Measurements from ENCODE around the gene TAOK1. TPM values are rescaled to one million over a fixed set of nuclear protein-coding genes. Genes with fewer than 3 reads are reported as not detected.

Gene TAOK1
- total and polyA plus RNA-seq, 5 donors from 2014 or later: 2.2 to 68.5 (median 3.8) TPM

GRCh38 chr17:29383686-29384085 lies 6.5 kb upstream of the TAOK1 start:
- ATAC-seq (ENCODE audit: low read depth in 2 of 2) (no peak), DNase-seq (no peak)
- no peak overlapping the region for H3K4me3 ChIP-seq (ENCODE audit: low read depth, low read length)
- Mint-ChIP-seq H3K36me3 (no peaks in the 10 kb centered on the region), H3K27me3 (no peaks in the 10 kb centered on the region), H3K4me3 (no peak overlapping the region), H3K4me1 (peaks cover 0 to 15% (median 2%) of the 10 kb centered on the region in 4 donors), H3K9me3 (no peaks in the 10 kb centered on the region), H3K27ac (no peak overlapping the region)
- H3K4me1 ChIP-seq (ENCODE audit: control insufficient read depth, insufficient read depth, low read length, poor library complexity, severe bottlenecking): no peaks in the 10 kb centered on the region
- no peaks in the 10 kb centered on the region for H3K9me3 ChIP-seq (ENCODE audit: control insufficient read depth in 2 of 2, low read length in 2 of 2)
- H3K27ac ChIP-seq (ENCODE audit: insufficient read depth, low read length, poor library complexity, severe bottlenecking): no peak overlapping the region
- no peaks in the 10 kb centered on the region for H3K27me3 ChIP-seq (ENCODE audit: control insufficient read depth, insufficient read depth, low read length)
- H3K36me3 ChIP-seq (ENCODE audit: control insufficient read depth, insufficient read depth, low read length): no peaks in the 10 kb centered on the region

DNA sequence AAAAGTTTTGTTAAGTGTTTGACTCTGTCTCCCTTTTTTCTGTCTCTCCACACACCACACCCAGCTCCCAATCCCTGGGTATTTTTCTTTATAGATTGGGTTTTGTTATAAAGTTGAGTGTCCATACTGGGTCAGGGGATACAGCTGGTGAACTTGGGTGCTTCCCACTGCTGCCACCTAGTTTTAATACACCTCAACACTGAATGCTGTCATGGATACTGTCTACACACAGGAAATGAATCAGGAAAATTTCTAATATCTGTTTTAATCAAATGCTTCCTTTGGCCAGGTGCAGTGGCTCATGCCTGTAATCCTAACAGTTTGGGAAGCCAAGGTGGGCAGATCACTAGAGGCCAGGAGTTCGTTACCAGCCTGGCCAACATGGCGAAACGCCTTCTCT lies 5.3 kb upstream of the TAOK1 start:
- no peak for DNase-seq
- no peak overlapping the region for H3K4me3 ChIP-seq (ENCODE audit: low read depth, low read length)
- H3K36me3 ChIP-seq (ENCODE audit: control insufficient read depth, insufficient read depth, low read length): no peaks in the 10 kb centered on the region
- no peak overlapping the region for H3K27ac ChIP-seq (ENCODE audit: insufficient read depth, low read length, poor library complexity, severe bottlenecking)
- ATAC-seq (ENCODE audit: low read depth in 2 of 2): no peak
- no peaks in the 10 kb centered on the region for H3K27me3 Mint-ChIP-seq
- H3K27me3 ChIP-seq (ENCODE audit: control insufficient read depth, insufficient read depth, low read length): no peaks in the 10 kb centered on the region
- no peaks in the 10 kb centered on the region for H3K4me1 ChIP-seq (ENCODE audit: control insufficient read depth, insufficient read depth, low read length, poor library complexity, severe bottlenecking)
- H3K9me3 ChIP-seq (ENCODE audit: control insufficient read depth in 2 of 2, low read length in 2 of 2): no peaks in the 10 kb centered on the region
- H3K9me3 Mint-ChIP-seq: no peaks in the 10 kb centered on the region
- H3K36me3 Mint-ChIP-seq: peaks cover under 1% of the 10 kb centered on the region
- H3K4me3 Mint-ChIP-seq: no peak overlapping the region
- H3K4me1 Mint-ChIP-seq: peaks cover 0 to 24% (median 7%) of the 10 kb centered on the region in 4 donors
- no peak overlapping the region for H3K27ac Mint-ChIP-seq

DNA sequence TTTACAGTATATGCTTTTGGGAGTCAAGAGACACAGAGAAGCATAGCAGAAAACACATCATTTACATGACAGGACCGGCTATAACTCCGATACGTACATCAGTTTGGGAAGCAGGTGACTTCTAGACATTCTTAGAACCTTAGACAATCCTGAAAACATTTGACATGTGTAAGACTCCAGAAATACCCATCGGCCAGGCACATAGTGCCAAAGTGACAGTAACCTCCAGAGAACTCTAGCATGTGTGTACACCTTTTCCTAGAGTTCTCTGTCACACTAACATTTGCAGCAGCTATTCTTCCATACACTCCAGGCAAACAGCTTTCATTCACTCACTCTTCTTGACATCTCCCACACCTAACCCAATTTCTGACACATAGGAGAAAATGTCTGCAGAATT lies 3.4 kb upstream of the TAOK1 start:
- H3K4me3 Mint-ChIP-seq: peak overlapping the region in 2 of 4 donors; percentile 1 to 69
- no peaks in the 10 kb centered on the region for H3K27me3 Mint-ChIP-seq
- no peak for DNase-seq
- H3K9me3 ChIP-seq (ENCODE audit: control insufficient read depth in 2 of 2, low read length in 2 of 2): no peaks in the 10 kb centered on the region
- no peak for ATAC-seq (ENCODE audit: low read depth in 2 of 2)
- H3K36me3 ChIP-seq (ENCODE audit: control insufficient read depth, insufficient read depth, low read length): no peaks in the 10 kb centered on the region
- peaks cover 4 to 36% (median 14%) of the 10 kb centered on the region in 4 donors for H3K4me1 Mint-ChIP-seq
- H3K4me3 ChIP-seq (ENCODE audit: low read depth, low read length): no peak overlapping the region
- peak overlapping the region in 1 of 3 donors; percentile 8 for H3K27ac Mint-ChIP-seq
- H3K4me1 ChIP-seq (ENCODE audit: control insufficient read depth, insufficient read depth, low read length, poor library complexity, severe bottlenecking): peaks cover 8% of the 10 kb centered on the region
- peaks cover 3% of the 10 kb centered on the region for H3K36me3 Mint-ChIP-seq
- no peak overlapping the region for H3K27ac ChIP-seq (ENCODE audit: insufficient read depth, low read length, poor library complexity, severe bottlenecking)
- no peaks in the 10 kb centered on the region for H3K9me3 Mint-ChIP-seq
- no peaks in the 10 kb centered on the region for H3K27me3 ChIP-seq (ENCODE audit: control insufficient read depth, insufficient read depth, low read length)

DNA sequence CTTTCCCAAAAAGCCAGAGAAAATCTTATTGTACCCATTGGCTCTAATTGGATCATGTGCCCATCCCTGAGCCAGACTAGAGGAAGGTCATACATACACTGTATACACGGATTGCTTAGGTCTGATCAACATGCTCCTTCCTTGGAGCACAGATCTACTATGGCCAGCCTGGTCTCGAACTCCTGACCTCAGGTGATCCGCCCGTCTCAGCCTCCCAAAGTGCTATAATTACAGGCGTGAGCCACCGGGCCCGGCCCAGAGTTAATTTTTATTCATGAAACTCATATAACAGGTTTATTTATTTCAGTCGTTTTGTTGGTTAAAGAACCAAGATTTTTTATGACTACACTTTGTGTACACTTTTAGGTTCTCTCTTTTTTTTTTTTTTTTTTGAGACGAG lies 1.2 kb upstream of the TAOK1 start:
- peaks cover 22 to 52% (median 31%) of the 10 kb centered on the region in 4 donors for H3K4me1 Mint-ChIP-seq
- H3K27me3 Mint-ChIP-seq: no peaks in the 10 kb centered on the region
- H3K27ac Mint-ChIP-seq: peak overlapping the region in 2 of 3 donors; percentile 79 to 93
- no peak overlapping the region for H3K4me3 ChIP-seq (ENCODE audit: low read depth, low read length)
- ATAC-seq (ENCODE audit: low read depth in 2 of 2) (no peak), DNase-seq (no peak)
- no peaks in the 10 kb centered on the region for H3K36me3 ChIP-seq (ENCODE audit: control insufficient read depth, insufficient read depth, low read length)
- no peaks in the 10 kb centered on the region for H3K9me3 Mint-ChIP-seq
- no peaks in the 10 kb centered on the region for H3K27me3 ChIP-seq (ENCODE audit: control insufficient read depth, insufficient read depth, low read length)
- peaks cover 27% of the 10 kb centered on the region for H3K4me1 ChIP-seq (ENCODE audit: control insufficient read depth, insufficient read depth, low read length, poor library complexity, severe bottlenecking)
- H3K4me3 Mint-ChIP-seq: peak overlapping the region in 3 of 4 donors; percentile 95 to 99 (median 97)
- H3K27ac ChIP-seq (ENCODE audit: insufficient read depth, low read length, poor library complexity, severe bottlenecking): no peak overlapping the region
- H3K9me3 ChIP-seq (ENCODE audit: control insufficient read depth in 2 of 2, low read length in 2 of 2): no peaks in the 10 kb centered on the region
- peaks cover 12% of the 10 kb centered on the region for H3K36me3 Mint-ChIP-seq

GRCh38 chr17:29390851-29391631 lies 878 bp downstream of the TAOK1 start:
- Mint-ChIP-seq H3K36me3 (peaks cover 15% of the 10 kb centered on the region), H3K4me3 (peak overlapping the region; percentile 94 to 99 (median 96)), H3K9me3 (no peaks in the 10 kb centered on the region), H3K27me3 (no peaks in the 10 kb centered on the region), H3K27ac (peak overlapping the region; percentile 94 to 97 (median 96)), H3K4me1 (peaks cover 29 to 52% (median 42%) of the 10 kb centered on the region in 4 donors)
- no peaks in the 10 kb centered on the region for H3K9me3 ChIP-seq (ENCODE audit: control insufficient read depth in 2 of 2, low read length in 2 of 2)
- peak overlapping the region; percentile 86 for H3K4me3 ChIP-seq (ENCODE audit: low read depth, low read length)
- peaks cover 31% of the 10 kb centered on the region for H3K4me1 ChIP-seq (ENCODE audit: control insufficient read depth, insufficient read depth, low read length, poor library complexity, severe bottlenecking)
- H3K27ac ChIP-seq (ENCODE audit: insufficient read depth, low read length, poor library complexity, severe bottlenecking): peak overlapping the region; percentile 92
- peak in 1 of 3 donors; percentile 16 for DNase-seq
- H3K36me3 ChIP-seq (ENCODE audit: control insufficient read depth, insufficient read depth, low read length): no peaks in the 10 kb centered on the region
- no peaks in the 10 kb centered on the region for H3K27me3 ChIP-seq (ENCODE audit: control insufficient read depth, insufficient read depth, low read length)
- ATAC-seq (ENCODE audit: low read depth in 2 of 2): peak; percentile 10 to 12

DNA sequence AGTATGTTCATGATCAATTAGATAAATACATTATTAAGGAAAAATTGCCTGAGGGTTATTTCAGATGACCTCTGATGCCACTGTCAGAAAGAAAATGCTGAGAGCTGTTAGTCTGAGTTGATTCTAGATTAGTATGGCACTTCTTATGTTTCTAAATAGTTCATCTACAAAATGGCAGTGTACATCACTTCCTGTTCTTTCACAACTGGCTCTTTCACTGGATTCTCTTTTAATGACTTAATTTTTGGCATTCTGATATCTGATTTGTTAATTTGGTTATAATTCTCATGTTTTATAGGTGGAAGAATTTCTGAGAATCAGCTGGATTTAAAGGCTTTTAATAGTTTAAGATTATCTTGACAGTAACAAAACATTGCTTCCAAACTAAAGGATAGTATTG lies 3.3 kb downstream of the TAOK1 start:
- peaks cover 31% of the 10 kb centered on the region for H3K4me1 ChIP-seq (ENCODE audit: control insufficient read depth, insufficient read depth, low read length, poor library complexity, severe bottlenecking)
- DNase-seq: peak in 1 of 3 donors; percentile 18
- no peaks in the 10 kb centered on the region for H3K9me3 ChIP-seq (ENCODE audit: control insufficient read depth in 2 of 2, low read length in 2 of 2)
- no peaks in the 10 kb centered on the region for H3K36me3 ChIP-seq (ENCODE audit: control insufficient read depth, insufficient read depth, low read length)
- Mint-ChIP-seq H3K27me3 (no peaks in the 10 kb centered on the region), H3K9me3 (no peaks in the 10 kb centered on the region), H3K4me3 (peak overlapping the region; percentile 94 to 99 (median 96)), H3K4me1 (peaks cover 33 to 55% (median 42%) of the 10 kb centered on the region in 4 donors), H3K36me3 (peaks cover 15% of the 10 kb centered on the region), H3K27ac (peak overlapping the region in 2 of 3 donors; percentile 7 to 96)
- H3K27me3 ChIP-seq (ENCODE audit: control insufficient read depth, insufficient read depth, low read length): no peaks in the 10 kb centered on the region
- H3K27ac ChIP-seq (ENCODE audit: insufficient read depth, low read length, poor library complexity, severe bottlenecking): peak overlapping the region; percentile 41
- H3K4me3 ChIP-seq (ENCODE audit: low read depth, low read length): peak overlapping the region; percentile 51
- ATAC-seq (ENCODE audit: low read depth in 2 of 2): no peak

GRCh38 chr17:29394761-29395160 lies 4.6 kb downstream of the TAOK1 start:
- Mint-ChIP-seq H3K4me3 (peak overlapping the region in 3 of 4 donors; percentile 38 to 76 (median 56)), H3K9me3 (no peaks in the 10 kb centered on the region), H3K27ac (no peak overlapping the region), H3K36me3 (peaks cover 15% of the 10 kb centered on the region), H3K27me3 (no peaks in the 10 kb centered on the region), H3K4me1 (peaks cover 32 to 53% (median 37%) of the 10 kb centered on the region in 4 donors)
- no peak overlapping the region for H3K4me3 ChIP-seq (ENCODE audit: low read depth, low read length)
- peaks cover 9% of the 10 kb centered on the region for H3K36me3 ChIP-seq (ENCODE audit: control insufficient read depth, insufficient read depth, low read length)
- H3K4me1 ChIP-seq (ENCODE audit: control insufficient read depth, insufficient read depth, low read length, poor library complexity, severe bottlenecking): peaks cover 31% of the 10 kb centered on the region
- no peak overlapping the region for H3K27ac ChIP-seq (ENCODE audit: insufficient read depth, low read length, poor library complexity, severe bottlenecking)
- no peaks in the 10 kb centered on the region for H3K27me3 ChIP-seq (ENCODE audit: control insufficient read depth, insufficient read depth, low read length)
- H3K9me3 ChIP-seq (ENCODE audit: control insufficient read depth in 2 of 2, low read length in 2 of 2): no peaks in the 10 kb centered on the region
- DNase-seq (no peak), ATAC-seq (ENCODE audit: low read depth in 2 of 2) (no peak)

- peaks cover 30% of the 10 kb centered on the region for H3K4me1 ChIP-seq (ENCODE audit: control insufficient read depth, insufficient read depth, low read length, poor library complexity, severe bottlenecking)
- DNase-seq (no peak), ATAC-seq (ENCODE audit: low read depth in 2 of 2) (no peak)
- Mint-ChIP-seq H3K36me3 (peaks cover 18% of the 10 kb centered on the region), H3K4me3 (no peak overlapping the region), H3K9me3 (no peaks in the 10 kb centered on the region), H3K4me1 (peaks cover 33 to 55% (median 37%) of the 10 kb centered on the region in 4 donors), H3K27me3 (no peaks in the 10 kb centered on the region), H3K27ac (no peak overlapping the region)
- H3K9me3 ChIP-seq (ENCODE audit: control insufficient read depth in 2 of 2, low read length in 2 of 2): no peaks in the 10 kb centered on the region
- H3K27me3 ChIP-seq (ENCODE audit: control insufficient read depth, insufficient read depth, low read length): no peaks in the 10 kb centered on the region
- no peak overlapping the region for H3K4me3 ChIP-seq (ENCODE audit: low read depth, low read length)
- H3K27ac ChIP-seq (ENCODE audit: insufficient read depth, low read length, poor library complexity, severe bottlenecking): no peak overlapping the region
- peaks cover 12% of the 10 kb centered on the region for H3K36me3 ChIP-seq (ENCODE audit: control insufficient read depth, insufficient read depth, low read length)
Observed at GRCh38 chr17:29396066-29396465, 5.9 kb downstream of the TAOK1 start.

Measured in CD4-positive, CD25-positive, alpha-beta regulatory T cell (primary cell).